Measurements from ENCODE around the gene AOX1.
"Not testable (repeated sequence)": the region's sequence is repeated elsewhere in the genome, so short reads cannot be mapped to it uniquely, and the experiment has no call there.

Gene AOX1

GRCh38 chr2:200585730-200586643 lies at the start of gene AOX1:
Gene AOX1 (plus strand): TSS chr2:200586014. CDS start chr2:200586109, 95 bp downstream.
- DNase-seq (ENCODE audit: low spot score) = peak; percentile 31

GRCh38 chr2:200538139-200538538 lies 47.7 kb upstream of the AOX1 start:
- no peak for DNase-seq (ENCODE audit: low spot score)

- DNase-seq (ENCODE audit: low spot score) = no peak
Observed at GRCh38 chr2:200540793-200541192, 45.0 kb upstream of the AOX1 start.

- DNase-seq (ENCODE audit: low spot score) = not testable (repeated sequence)
Observed at GRCh38 chr2:200566596-200566995, 19.2 kb upstream of the AOX1 start.

GRCh38 chr2:200567932-200568331 lies 17.9 kb upstream of the AOX1 start:
- DNase-seq (ENCODE audit: low spot score) = no peak

- DNase-seq (ENCODE audit: low spot score) = no peak
Observed at GRCh38 chr2:200575957-200576356, 9.9 kb upstream of the AOX1 start.

GRCh38 chr2:200577027-200577426 lies 8.8 kb upstream of the AOX1 start:
- DNase-seq (ENCODE audit: low spot score) = no peak

- peak; percentile 6 for DNase-seq (ENCODE audit: low spot score)
Observed at GRCh38 chr2:200578778-200579177, 7.0 kb upstream of the AOX1 start.

- no peak for DNase-seq (ENCODE audit: low spot score)
Observed at GRCh38 chr2:200584639-200585038, 1.2 kb upstream of the AOX1 start.

GRCh38 chr2:200585340-200585729 lies 479 bp upstream of the AOX1 start:
- no peak for DNase-seq (ENCODE audit: low spot score)

- DNase-seq (ENCODE audit: low spot score) = no peak
Observed at GRCh38 chr2:200586644-200586975, 796 bp downstream of the AOX1 start.

- no peak for DNase-seq (ENCODE audit: low spot score)
Observed at GRCh38 chr2:200587007-200587616, 1.3 kb downstream of the AOX1 start.

- no peak for DNase-seq (ENCODE audit: low spot score)
Observed at GRCh38 chr2:200588076-200588678, 2.4 kb downstream of the AOX1 start.

GRCh38 chr2:200590090-200590489 lies 4.3 kb downstream of the AOX1 start:
- no peak for DNase-seq (ENCODE audit: low spot score)

- no peak for DNase-seq (ENCODE audit: low spot score)
Observed at GRCh38 chr2:200591308-200591707, 5.5 kb downstream of the AOX1 start.

GRCh38 chr2:200592406-200593075 lies 6.7 kb downstream of the AOX1 start:
- DNase-seq (ENCODE audit: low spot score) = no peak

GRCh38 chr2:200593905-200594304 lies 8.1 kb downstream of the AOX1 start:
- DNase-seq (ENCODE audit: low spot score) = no peak

GRCh38 chr2:200595913-200596312 lies 10.1 kb downstream of the AOX1 start:
- no peak for DNase-seq (ENCODE audit: low spot score)

- DNase-seq (ENCODE audit: low spot score) = no peak
Observed at GRCh38 chr2:200596774-200597570, 11.2 kb downstream of the AOX1 start.

- no peak for DNase-seq (ENCODE audit: low spot score)
Observed at GRCh38 chr2:200599206-200599605, 13.4 kb downstream of the AOX1 start.

- no peak for DNase-seq (ENCODE audit: low spot score)
Observed at GRCh38 chr2:200600549-200601225, 14.9 kb downstream of the AOX1 start.
